Adrenal gland (tissue), 5 donors: Measurements from ENCODE around the gene GKN1.

Source experiments
- CTCF ChIP-seq, 6 experiments: fragments of 450-650 bp in 4 of 6; fragments of 200-600 bp in 2 of 6; sonication (generic) in 1 of 6; IDR thresholded peaks; 1 replicate in 5 of 6; 2 replicates in 1 of 6; pipeline versions ENCODE4 v1.5.1 to v1.8.0; 2016 to 2021; ENCODE audit warnings: antibody characterized with exemption in 6 of 6, mild to moderate bottlenecking in 2 of 6, moderate library complexity in 1 of 6
- POLR2A ChIP-seq, 2 donors: fragments of 450-650 bp; IDR thresholded peaks; one replicate each; pipeline ENCODE4 v1.6.1; 2017; ENCODE audit warnings: antibody characterized with exemption in 2 of 2, mild to moderate bottlenecking in 2 of 2, moderate library complexity in 1 of 2
- donor health status: DM: no; HTN: no; CAD: no.

DNA sequence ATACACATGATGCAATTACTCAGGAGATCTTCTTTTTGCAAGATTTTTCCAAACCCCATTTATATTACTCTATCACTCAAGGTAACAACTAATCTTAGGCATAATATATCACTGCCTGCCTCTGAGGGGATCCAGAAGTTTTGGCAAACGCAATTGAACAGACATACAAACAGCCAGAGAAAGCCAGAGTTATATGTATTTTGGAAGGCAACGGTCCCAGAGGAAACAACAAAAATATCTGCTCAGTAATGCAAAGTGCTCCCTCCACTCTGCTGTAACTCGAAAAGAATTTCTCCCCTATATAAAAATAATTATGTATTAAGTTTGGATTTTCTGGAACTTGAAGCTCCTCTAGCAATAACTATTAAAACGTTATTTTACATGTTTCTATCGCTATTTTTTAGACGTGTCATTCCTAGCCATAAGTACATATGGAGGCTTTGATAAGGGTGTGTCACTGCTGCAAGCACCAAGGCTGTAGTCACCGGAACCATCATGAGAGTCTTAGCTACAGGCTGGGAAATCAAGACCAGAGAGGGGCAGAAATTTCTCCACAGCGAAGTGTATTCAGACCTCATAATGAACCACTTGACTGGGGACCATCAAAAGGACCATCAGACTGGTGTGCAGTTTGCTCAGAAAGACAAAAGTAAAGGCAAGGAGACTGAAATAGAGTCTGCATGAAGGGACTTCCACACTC, 3.7 kb upstream of the GKN1 start:
- TF ChIP-seq CTCF (IDR thresholded peaks at IDR 0.05) (no peak), POLR2A (IDR thresholded peaks at IDR 0.05) (no peak)
